GM19467 (cell line): Measurements from ENCODE around the gene ARHGAP36.

ENCODE experiments used
- ATAC-seq: cut with Tn5 transposase; IDR thresholded peaks from one replicate; pipeline ENCODE4 v1.9.1; 2021; ENCODE audit warnings: mild to moderate bottlenecking, moderate library complexity; ENCODE audit not compliant: unreplicated experiment

ARHGAP36 gene

GRCh38 chrX:131068945-131069719 is 11.0 kb downstream of the ARHGAP36 start:
- no peak for ATAC-seq

GRCh38 chrX:131072871-131073571 is 14.9 kb downstream of the ARHGAP36 start:
- ATAC-seq = no peak

GRCh38 chrX:131073607-131074006 is 15.5 kb downstream of the ARHGAP36 start:
- ATAC-seq = no peak

DNA sequence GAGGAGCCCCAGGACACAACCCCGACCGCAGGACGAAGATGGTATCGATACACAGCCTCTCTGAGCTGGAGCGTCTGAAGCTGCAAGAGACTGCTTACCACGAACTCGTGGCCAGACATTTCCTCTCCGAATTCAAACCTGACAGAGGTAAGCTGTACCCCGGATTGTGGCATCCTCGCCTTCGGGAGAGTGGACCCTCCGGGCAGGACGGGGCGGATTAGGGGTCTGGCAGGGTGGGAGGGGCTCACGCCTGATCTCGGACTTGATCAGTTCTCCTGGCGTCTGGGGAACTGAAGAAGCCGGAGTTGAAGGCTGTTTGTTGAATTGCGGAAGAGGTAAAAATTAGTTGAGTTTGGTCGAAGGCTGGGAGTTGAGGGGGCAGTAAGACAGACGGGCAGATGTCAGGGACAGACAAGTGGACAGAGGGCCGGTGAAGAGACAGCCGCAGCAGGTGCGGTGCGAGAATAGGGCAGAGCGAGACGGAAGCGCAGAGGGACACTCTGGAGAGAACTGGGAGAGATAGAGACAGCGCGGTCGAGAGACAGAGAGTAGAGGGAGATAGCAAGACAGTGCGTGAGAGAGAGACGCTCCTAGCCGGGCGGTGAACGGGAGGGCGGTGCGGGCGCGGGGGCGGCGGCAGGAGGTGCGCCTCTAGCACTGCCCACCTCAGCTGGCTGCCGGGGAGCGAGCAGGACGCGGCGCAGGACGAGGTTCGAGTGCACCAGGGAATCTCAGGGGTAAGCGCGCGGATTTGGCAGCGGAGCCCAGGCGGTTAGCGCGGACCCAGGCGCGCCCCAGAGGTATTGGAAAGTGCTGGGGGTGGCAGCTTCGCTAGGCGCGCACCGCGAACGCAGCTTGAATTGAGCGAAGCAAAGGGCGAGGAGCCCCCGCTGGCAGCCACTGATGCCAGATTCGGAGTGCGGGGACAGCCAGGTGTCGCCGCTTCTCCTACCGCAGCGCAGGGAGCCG is 23.9 kb downstream of the ARHGAP36 start:
- ATAC-seq = no peak

- ATAC-seq = no peak
These were observed 25.5 kb downstream of the ARHGAP36 start for GRCh38 chrX:131083510-131084142.

- ATAC-seq = no peak
These were observed 26.0 kb downstream of the ARHGAP36 start for GRCh38 chrX:131084145-131084544.

GRCh38 chrX:131136776-131137175 is 78.6 kb downstream of the ARHGAP36 start:
- no peak for ATAC-seq

- no peak for ATAC-seq
These were observed 80.9 kb downstream of the ARHGAP36 start for GRCh38 chrX:131139072-131139471.
